Transverse colon (tissue), 4 donors: ENCODE measurements around the gene ACTBL2. TPM values are rescaled to one million over a fixed set of nuclear protein-coding genes. Genes with fewer than 3 reads are reported as not detected.

ENCODE experiments used
- DNase-seq: peaks from one replicate; pipeline ENCODE4 v3.0.0-alpha.2; 2019
- H3K27ac ChIP-seq, 4 donors: fragments of 200-600 bp; sonication (generic); 2 replicates each; pipeline ENCODE4 v1.5.1; 2016 to 2018; ENCODE audit warnings: inconsistent platforms in 4 of 4
- H3K27me3 ChIP-seq: fragments of 200-600 bp; sonication (generic); 2 replicates; pipeline ENCODE4 v1.5.1; 2017; ENCODE audit warnings: inconsistent platforms
- H3K36me3 ChIP-seq, 4 donors: fragments of 200-600 bp; sonication (generic); 2 replicates each; pipeline ENCODE4 v1.5.1; 2017 to 2019; ENCODE audit warnings: inconsistent platforms in 4 of 4
- H3K4me1 ChIP-seq, 4 donors: fragments of 200-600 bp; sonication (generic); 2 replicates each; pipeline ENCODE4 v1.5.1; 2017 to 2020; ENCODE audit warnings: inconsistent platforms in 4 of 4
- H3K4me3 ChIP-seq, 4 donors: fragments of 200-600 bp; sonication (generic); 1 replicate in 1 of 4; 2 replicates in 3 of 4; pipeline versions ENCODE4 v1.5.1 to v1.6.1; 2017 to 2019; ENCODE audit warnings: inconsistent platforms in 4 of 4
- H3K9me3 ChIP-seq, 2 donors: fragments of 200-600 bp; sonication (generic); 2 replicates each; pipeline ENCODE4 v1.5.1; 2017 to 2019; ENCODE audit warnings: inconsistent platforms in 2 of 2
- CTCF ChIP-seq, 5 experiments: fragments of 200-600 bp in 3 of 5; fragments of 450-650 bp in 2 of 5; sonication (generic) in 3 of 5; IDR thresholded peaks; 1 replicate in 2 of 5; 2 replicates in 3 of 5; pipeline ENCODE4 v1.5.1; 2016 to 2017; ENCODE audit warnings: antibody characterized with exemption in 5 of 5, inconsistent platforms in 3 of 5, mild to moderate bottlenecking in 2 of 5, moderate library complexity in 1 of 5
- EP300 ChIP-seq: sonication (generic); formaldehyde crosslinking; IDR thresholded peaks from one replicate; pipeline ENCODE4 v1.6.1; 2017; ENCODE audit warnings: antibody characterized with exemption, low read depth
- POLR2A ChIP-seq: fragments of 450-650 bp; IDR thresholded peaks from one replicate; pipeline ENCODE4 v1.6.1; 2016; ENCODE audit warnings: antibody characterized with exemption, mild to moderate bottlenecking, moderate library complexity
- POLR2AphosphoS5 ChIP-seq, 3 donors: sonication (generic); formaldehyde crosslinking; IDR thresholded peaks; one replicate each; pipeline ENCODE4 v1.6.1; 2016; ENCODE audit warnings: antibody characterized with exemption in 3 of 3
- WGBS, 2 donors: methylation state at CpG; one replicate each; pipeline ENCODE4 v1.1.5; 2018; ENCODE audit warnings: low coverage in 1 of 2; 5-methylcytosine and 5-hydroxymethylcytosine counted together
- in situ Hi-C, 4 donors: fragments of 200-750 bp; cut with MboI; loops; one replicate each; pipeline versions ENCODE4 v1.15.0 to v1.15.1; 2017; ENCODE audit warnings: low sequenced_read_pairs in 3 of 4, low pct_ligation_motif_present in 1 of 4, low pct_unique_long_range_greater_than_20kb in 1 of 4
- intact Hi-C: fragments of 100-400 bp; cut with DNase I; formaldehyde crosslinking; loops from one replicate; pipeline ENCODE4 v1.15.1; 2023; ENCODE audit warnings: low total_unique reads
- total RNA-seq, 4 donors: library from RNA; depleted of rRNA; stranded (reverse); fragments of >200 nt; gene quantifications; one replicate each; pipeline ENCODE4 v1.1.0, GENCODE V29; 2016

ACTBL2 gene
- total RNA-seq, 4 donors from 2014 or later: not detected

- Histone ChIP-seq H3K27me3 (no peaks in the 10 kb centered on the region), H3K9me3 (no peaks in the 10 kb centered on the region), H3K4me1 (peaks cover 0 to 11% (median 1%) of the 10 kb centered on the region in 4 donors), H3K36me3 (no peaks in the 10 kb centered on the region), H3K4me3 (no peak overlapping the region), H3K27ac (no peak overlapping the region)
- in situ Hi-C loops (no loop called here), intact Hi-C loops (no loop called here)
- 78 to 85% methylated on average over 2 of the region's 2 CpGs for WGBS, 2 donors
- TF ChIP-seq EP300: no peak
- TF ChIP-seq POLR2AphosphoS5 (IDR thresholded peaks at IDR 0.05): no peak
- no peak for TF ChIP-seq POLR2A
- no peak for TF ChIP-seq CTCF (IDR thresholded peaks at IDR 0.05)
- DNase-seq: no peak
Observed at GRCh38 chr5:57446966-57447365, 35.6 kb downstream of the ACTBL2 start.

GRCh38 chr5:57445705-57446037 lies 36.9 kb downstream of the ACTBL2 start:
- Histone ChIP-seq H3K4me3 (no peak overlapping the region), H3K36me3 (no peaks in the 10 kb centered on the region), H3K27me3 (no peaks in the 10 kb centered on the region), H3K4me1 (no peaks in the 10 kb centered on the region), H3K27ac (no peak overlapping the region), H3K9me3 (no peaks in the 10 kb centered on the region)
- no peak for DNase-seq
- in situ Hi-C loops (no loop called here), intact Hi-C loops (no loop called here)
- WGBS, 2 donors: 86% methylated on average over 4 of the region's 4 CpGs; no CpG with 5 or more reads in 1 of the 2 donors
- no peak for TF ChIP-seq POLR2A
- no peak for TF ChIP-seq POLR2AphosphoS5 (IDR thresholded peaks at IDR 0.05)
- no peak for TF ChIP-seq CTCF (IDR thresholded peaks at IDR 0.05)
- no peak for TF ChIP-seq EP300

- Histone ChIP-seq H3K4me3 (no peak overlapping the region), H3K9me3 (no peaks in the 10 kb centered on the region), H3K27me3 (no peaks in the 10 kb centered on the region), H3K27ac (no peak overlapping the region), H3K4me1 (no peaks in the 10 kb centered on the region), H3K36me3 (no peaks in the 10 kb centered on the region)
- TF ChIP-seq EP300 (no peak), CTCF (IDR thresholded peaks at IDR 0.05) (no peak), POLR2A (no peak), POLR2AphosphoS5 (IDR thresholded peaks at IDR 0.05) (no peak)
- no peak for DNase-seq
- in situ Hi-C loops (no loop called here), intact Hi-C loops (no loop called here)
- WGBS, 2 donors: 41 to 54% methylated on average over 4 to 5 of the region's 5 CpGs
Observed at GRCh38 chr5:57445006-57445704, 37.5 kb downstream of the ACTBL2 start.

- in situ Hi-C loops (no loop called here), intact Hi-C loops (no loop called here)
- no peak for DNase-seq
- TF ChIP-seq POLR2A (no peak), CTCF (IDR thresholded peaks at IDR 0.05) (no peak), POLR2AphosphoS5 (IDR thresholded peaks at IDR 0.05) (no peak), EP300 (no peak)
- Histone ChIP-seq H3K4me3 (no peak overlapping the region), H3K4me1 (no peaks in the 10 kb centered on the region), H3K9me3 (no peaks in the 10 kb centered on the region), H3K36me3 (no peaks in the 10 kb centered on the region), H3K27me3 (no peaks in the 10 kb centered on the region), H3K27ac (no peak overlapping the region)
- 60 to 64% methylated on average over 3 to 4 of the region's 4 CpGs for WGBS, 2 donors
Observed at GRCh38 chr5:57442080-57442839, 40.4 kb downstream of the ACTBL2 start.
